ENCODE results near the gene LILRA5.
"Not testable (repeated sequence)": the region's sequence is repeated elsewhere in the genome, so short reads cannot be mapped to it uniquely, and the experiment has no call there.

The LILRA5 gene

GRCh38 chr19:54273821-54274220 lies 39.1 kb downstream of the LILRA5 start:
- DNase-seq (ENCODE audit: low spot score): no peak

GRCh38 chr19:54272181-54272580 lies 40.8 kb downstream of the LILRA5 start:
- not testable (repeated sequence) for DNase-seq (ENCODE audit: low spot score)

- not testable (repeated sequence) for DNase-seq (ENCODE audit: low spot score)
These were observed 41.4 kb downstream of the LILRA5 start for GRCh38 chr19:54271587-54271986.

GRCh38 chr19:54271106-54271505 lies 41.9 kb downstream of the LILRA5 start:
- DNase-seq (ENCODE audit: low spot score): no peak

- no peak for DNase-seq (ENCODE audit: low spot score)
These were observed 44.0 kb downstream of the LILRA5 start for GRCh38 chr19:54268936-54269335.

- peak; percentile 67 for DNase-seq (ENCODE audit: low spot score)
These were observed 46.8 kb downstream of the LILRA5 start for GRCh38 chr19:54266133-54266532.

GRCh38 chr19:54262470-54262869 lies 50.5 kb downstream of the LILRA5 start:
- DNase-seq (ENCODE audit: low spot score): no peak

- no peak for DNase-seq (ENCODE audit: low spot score)
These were observed 50.9 kb downstream of the LILRA5 start for GRCh38 chr19:54262066-54262465.

GRCh38 chr19:54257116-54257480 lies 55.9 kb downstream of the LILRA5 start, which contains the start of gene LILRB5:
Gene LILRB5 (minus strand): TSS chr19:54257273. CDS start chr19:54257193, 80 bp downstream.
- DNase-seq (ENCODE audit: low spot score): no peak

Measured in D341Med (cell line).